ENCODE results near the gene AFAP1.

The AFAP1 gene

DNA sequence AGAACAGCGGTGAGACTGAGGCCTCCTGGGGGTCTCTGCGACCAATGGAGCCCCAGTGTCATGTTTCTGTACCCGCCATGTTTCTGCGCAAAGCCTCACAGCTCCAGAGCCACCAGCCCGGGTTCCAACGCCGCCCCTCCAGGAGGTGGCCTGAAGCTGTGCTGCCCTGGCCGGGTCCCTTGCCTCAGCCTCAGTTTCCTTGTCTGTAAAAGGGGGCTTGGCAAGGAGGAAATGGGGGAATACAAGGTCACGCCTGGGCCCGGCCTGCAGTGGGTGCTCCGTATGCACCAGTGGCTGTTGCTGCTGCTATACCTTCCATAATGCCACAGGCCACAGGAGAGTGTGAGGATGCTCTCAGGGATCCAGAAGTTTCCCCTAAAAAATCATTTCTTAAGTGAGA, 229.5 kb downstream of the AFAP1 start:
- TF ChIP-seq GATA2 (IDR thresholded peaks at IDR 0.05; ENCODE audit: low read depth, low read length) (no peak), GATA3 (IDR thresholded peaks at IDR 0.05; ENCODE audit: low read depth, low read length) (no peak)

- TF ChIP-seq GATA2 (IDR thresholded peaks at IDR 0.05; ENCODE audit: low read depth, low read length) (no peak), GATA3 (IDR thresholded peaks at IDR 0.05; ENCODE audit: low read depth, low read length) (no peak)
These were observed 230.2 kb downstream of the AFAP1 start for GRCh38 chr4:7709431-7709830.

DNA sequence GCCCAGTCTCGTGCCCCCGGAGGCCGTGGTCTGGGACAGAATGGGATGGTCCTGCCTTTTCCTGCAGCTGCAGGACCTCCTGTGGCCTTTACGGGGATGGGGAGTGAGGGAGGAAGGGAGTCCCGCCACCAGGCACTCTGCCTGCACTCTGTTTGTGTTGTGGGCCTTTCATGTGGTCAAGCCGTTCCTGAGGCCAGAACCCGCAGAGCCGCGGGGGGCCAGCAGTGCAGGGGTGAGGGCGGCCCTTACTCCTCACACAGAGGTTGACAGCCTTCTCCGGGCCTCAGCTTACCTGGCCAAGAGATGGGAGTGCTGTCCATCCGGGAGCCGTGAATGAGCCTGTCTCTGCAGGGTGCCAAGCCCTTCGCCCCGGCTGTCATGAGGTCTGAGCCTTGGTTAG, 230.7 kb downstream of the AFAP1 start:
- TF ChIP-seq GATA2 (IDR thresholded peaks at IDR 0.05; ENCODE audit: low read depth, low read length), result no peak
- TF ChIP-seq GATA3 (IDR thresholded peaks at IDR 0.05; ENCODE audit: low read depth, low read length), result no peak

Measured in SH-SY5Y (cell line).